ENCODE results near the gene CA9. TPM values are rescaled to one million over a fixed set of nuclear protein-coding genes. Genes with fewer than 3 reads are reported as not detected.

The CA9 gene
- polyA plus RNA-seq, 3 donors from 2014 or later, result not detected

DNA sequence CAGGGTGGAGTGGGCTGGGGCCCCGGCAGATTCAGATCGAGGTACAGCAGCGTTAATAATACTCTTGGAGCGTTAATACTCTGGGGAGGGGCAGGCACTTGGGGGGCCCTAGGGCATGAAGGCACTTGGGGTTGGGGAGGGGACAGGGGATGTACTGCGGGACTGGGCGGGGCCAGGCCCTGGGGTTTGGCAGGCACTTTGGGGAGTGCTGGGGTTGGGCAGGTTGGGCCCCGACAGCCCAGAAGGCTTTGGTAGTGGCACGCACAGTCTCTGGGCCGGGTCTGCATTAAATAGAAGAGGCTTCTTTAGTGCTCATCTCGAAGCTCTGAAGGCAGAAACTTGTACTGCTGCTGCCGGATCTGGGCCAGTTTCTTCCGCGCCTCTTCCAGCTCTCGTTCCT lies 23.8 kb downstream of the CA9 start:
- Mint-ChIP-seq H3K36me3 (peaks cover 5 to 13% (median 12%) of the 10 kb centered on the region in 3 donors), H3K27ac (peak overlapping the region in 3 of 6 donors; percentile 4 to 50 (median 45)), H3K4me1 (peaks cover 9 to 10% of the 10 kb centered on the region in 2 donors), H3K27me3 (ENCODE audit: low read depth in 3 of 3) (no peaks in the 10 kb centered on the region), H3K9me3 (no peaks in the 10 kb centered on the region), H3K4me3 (no peak overlapping the region)
- no peak for DNase-seq

- H3K4me1 Mint-ChIP-seq, result peaks cover 9 to 10% of the 10 kb centered on the region in 2 donors
- H3K4me3 Mint-ChIP-seq, result no peak overlapping the region
- DNase-seq, result no peak
- peak overlapping the region in 3 of 6 donors; percentile 4 to 22 (median 7) for H3K27ac Mint-ChIP-seq
- H3K36me3 Mint-ChIP-seq, result peaks cover 12 to 20% (median 17%) of the 10 kb centered on the region in 3 donors
- H3K9me3 Mint-ChIP-seq, result no peaks in the 10 kb centered on the region
- H3K27me3 Mint-ChIP-seq (ENCODE audit: low read depth in 3 of 3), result no peaks in the 10 kb centered on the region
Observed at GRCh38 chr9:35698231-35698630, 24.5 kb downstream of the CA9 start.

GRCh38 chr9:35700031-35700430 lies 26.3 kb downstream of the CA9 start:
- no peak overlapping the region for H3K27ac Mint-ChIP-seq
- H3K27me3 Mint-ChIP-seq (ENCODE audit: low read depth in 3 of 3), result no peaks in the 10 kb centered on the region
- H3K4me1 Mint-ChIP-seq, result peaks cover 9 to 10% of the 10 kb centered on the region in 2 donors
- H3K4me3 Mint-ChIP-seq, result no peak overlapping the region
- DNase-seq, result no peak
- peaks cover 13 to 35% (median 30%) of the 10 kb centered on the region in 3 donors for H3K36me3 Mint-ChIP-seq
- H3K9me3 Mint-ChIP-seq, result no peaks in the 10 kb centered on the region

- Mint-ChIP-seq H3K36me3 (peaks cover 13 to 39% (median 30%) of the 10 kb centered on the region in 3 donors), H3K4me3 (no peak overlapping the region), H3K9me3 (no peaks in the 10 kb centered on the region), H3K27ac (no peak overlapping the region), H3K27me3 (ENCODE audit: low read depth in 3 of 3) (no peaks in the 10 kb centered on the region), H3K4me1 (peaks cover 9 to 10% of the 10 kb centered on the region in 2 donors)
- no peak for DNase-seq
Observed at GRCh38 chr9:35700942-35701341, 27.2 kb downstream of the CA9 start.

GRCh38 chr9:35702696-35703095 lies 29.0 kb downstream of the CA9 start:
- Mint-ChIP-seq H3K4me1 (peaks cover 0 to 2% of the 10 kb centered on the region in 2 donors), H3K36me3 (peaks cover 14 to 46% (median 33%) of the 10 kb centered on the region in 3 donors), H3K9me3 (no peaks in the 10 kb centered on the region), H3K27ac (peak overlapping the region in 1 of 6 donors; percentile 53), H3K27me3 (ENCODE audit: low read depth in 3 of 3) (no peaks in the 10 kb centered on the region), H3K4me3 (no peak overlapping the region)
- DNase-seq, result no peak

DNA sequence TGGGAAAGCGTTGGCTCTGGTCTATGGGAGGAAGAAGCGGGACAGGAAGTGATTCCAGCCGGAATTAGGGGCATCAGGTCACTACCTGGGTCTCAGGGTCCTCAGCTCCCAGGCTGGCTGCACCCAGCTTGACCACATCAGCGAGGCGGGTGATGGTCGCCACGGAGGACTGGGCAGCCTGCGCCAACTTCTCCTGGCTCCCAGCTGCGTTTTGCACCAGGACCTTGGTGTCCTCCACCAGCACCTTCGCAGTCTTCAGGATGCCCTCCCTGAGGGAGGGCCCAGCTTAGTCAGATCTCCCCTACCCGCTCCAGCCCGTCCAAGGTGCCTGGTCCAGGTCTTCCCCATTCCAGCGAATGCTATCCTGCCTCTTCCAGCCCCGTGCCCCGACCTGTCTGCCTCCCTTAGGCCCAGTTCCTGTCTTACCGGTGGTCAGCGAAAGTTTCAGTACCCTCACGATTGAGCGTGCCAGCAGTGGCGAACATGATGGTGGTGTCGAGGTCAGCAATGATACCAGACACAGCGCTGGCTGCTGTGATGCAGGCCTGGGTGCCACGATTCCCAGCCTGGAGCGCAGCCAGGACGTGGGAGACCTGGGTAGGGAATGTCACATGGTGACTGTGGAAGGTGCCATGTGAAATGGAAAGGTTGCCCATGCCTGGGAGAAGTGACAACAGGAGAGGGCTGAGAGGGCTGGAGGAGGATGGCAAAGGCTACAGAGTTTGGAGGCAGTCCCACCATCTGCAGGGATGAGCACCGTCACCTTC lies 30.4 kb downstream of the CA9 start:
- no peak overlapping the region for H3K4me3 Mint-ChIP-seq
- no peaks in the 10 kb centered on the region for H3K27me3 Mint-ChIP-seq (ENCODE audit: low read depth in 3 of 3)
- H3K9me3 Mint-ChIP-seq, result no peaks in the 10 kb centered on the region
- H3K4me1 Mint-ChIP-seq, result no peaks in the 10 kb centered on the region
- no peak for DNase-seq
- peak overlapping the region in 2 of 6 donors; percentile 28 to 41 for H3K27ac Mint-ChIP-seq
- H3K36me3 Mint-ChIP-seq, result peaks cover 16 to 56% (median 40%) of the 10 kb centered on the region in 3 donors

DNA sequence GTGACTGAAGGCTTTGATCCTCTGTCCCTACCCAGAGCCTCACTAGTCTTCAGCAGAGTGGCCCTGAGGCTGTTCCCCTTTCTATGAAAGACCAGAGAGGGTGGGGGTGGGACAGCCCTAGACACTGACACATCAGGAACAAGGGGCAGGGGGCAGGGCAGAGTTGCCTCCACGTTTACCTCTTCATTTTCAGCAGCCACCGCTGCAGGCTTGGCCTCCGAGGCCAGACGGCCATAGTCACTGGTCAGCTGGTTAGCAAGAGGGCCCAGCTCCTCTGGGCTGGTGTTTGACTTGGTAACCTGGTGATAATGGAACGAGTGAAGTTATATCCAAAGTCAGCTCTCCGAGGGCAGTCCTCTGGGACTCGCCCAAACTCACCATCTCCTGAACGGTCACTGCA lies 31.6 kb downstream of the CA9 start:
- DNase-seq, result no peak
- peaks cover 16 to 62% (median 42%) of the 10 kb centered on the region in 3 donors for H3K36me3 Mint-ChIP-seq
- no peaks in the 10 kb centered on the region for H3K4me1 Mint-ChIP-seq
- H3K4me3 Mint-ChIP-seq, result no peak overlapping the region
- no peaks in the 10 kb centered on the region for H3K27me3 Mint-ChIP-seq (ENCODE audit: low read depth in 3 of 3)
- H3K9me3 Mint-ChIP-seq, result no peaks in the 10 kb centered on the region
- H3K27ac Mint-ChIP-seq, result peak overlapping the region in 1 of 6 donors; percentile 58

GRCh38 chr9:35705836-35706430 lies 32.2 kb downstream of the CA9 start:
- Mint-ChIP-seq H3K4me1 (no peaks in the 10 kb centered on the region), H3K9me3 (no peaks in the 10 kb centered on the region), H3K27me3 (ENCODE audit: low read depth in 3 of 3) (peaks cover 0 to 2% (median 0%) of the 10 kb centered on the region in 3 donors), H3K36me3 (peaks cover 16 to 68% (median 47%) of the 10 kb centered on the region in 3 donors), H3K4me3 (no peak overlapping the region), H3K27ac (peak overlapping the region in 1 of 6 donors; percentile 58)
- DNase-seq, result no peak

- no peak overlapping the region for H3K4me3 Mint-ChIP-seq
- DNase-seq, result no peak
- peaks cover 0 to 2% (median 0%) of the 10 kb centered on the region in 3 donors for H3K27me3 Mint-ChIP-seq (ENCODE audit: low read depth in 3 of 3)
- H3K4me1 Mint-ChIP-seq, result no peaks in the 10 kb centered on the region
- H3K36me3 Mint-ChIP-seq, result peaks cover 16 to 77% (median 52%) of the 10 kb centered on the region in 3 donors
- H3K9me3 Mint-ChIP-seq, result no peaks in the 10 kb centered on the region
- H3K27ac Mint-ChIP-seq, result peak overlapping the region in 2 of 6 donors; percentile 55 to 68
Observed at GRCh38 chr9:35706951-35707350, 33.2 kb downstream of the CA9 start.

DNA sequence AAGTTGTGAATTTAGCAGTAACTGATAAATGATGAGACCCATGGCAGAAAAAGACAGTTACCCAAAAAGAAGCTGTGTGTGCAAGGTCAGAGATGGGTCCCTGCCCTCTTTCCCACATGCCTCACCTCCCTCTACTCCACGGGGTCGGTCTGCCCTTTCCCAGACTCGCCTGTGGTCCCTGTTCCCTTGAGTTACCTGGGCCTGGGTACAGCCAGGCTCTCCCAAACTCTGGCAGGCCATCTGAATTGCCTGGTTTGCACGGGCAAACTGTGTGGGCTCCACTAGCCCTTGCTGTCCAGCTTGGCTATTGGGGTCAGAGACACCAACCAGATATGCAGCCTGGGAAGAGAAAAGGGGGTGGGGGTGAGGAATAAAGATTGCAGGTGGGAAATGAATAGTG lies 34.4 kb downstream of the CA9 start:
- H3K4me1 Mint-ChIP-seq, result no peaks in the 10 kb centered on the region
- peak overlapping the region in 2 of 6 donors; percentile 9 to 60 for H3K27ac Mint-ChIP-seq
- no peak overlapping the region for H3K4me3 Mint-ChIP-seq
- H3K27me3 Mint-ChIP-seq (ENCODE audit: low read depth in 3 of 3), result peaks cover 0 to 2% (median 0%) of the 10 kb centered on the region in 3 donors
- peaks cover 10 to 76% (median 48%) of the 10 kb centered on the region in 3 donors for H3K36me3 Mint-ChIP-seq
- no peak for DNase-seq
- H3K9me3 Mint-ChIP-seq, result no peaks in the 10 kb centered on the region

GRCh38 chr9:35710818-35711500 lies 37.2 kb downstream of the CA9 start:
- Mint-ChIP-seq H3K9me3 (no peaks in the 10 kb centered on the region), H3K4me1 (no peaks in the 10 kb centered on the region), H3K27ac (peak overlapping the region in 3 of 6 donors; percentile 2 to 39 (median 30)), H3K4me3 (no peak overlapping the region), H3K27me3 (ENCODE audit: low read depth in 3 of 3) (peaks cover 0 to 2% (median 2%) of the 10 kb centered on the region in 3 donors), H3K36me3 (peaks cover 21 to 80% (median 44%) of the 10 kb centered on the region in 3 donors)
- DNase-seq, result no peak

DNA sequence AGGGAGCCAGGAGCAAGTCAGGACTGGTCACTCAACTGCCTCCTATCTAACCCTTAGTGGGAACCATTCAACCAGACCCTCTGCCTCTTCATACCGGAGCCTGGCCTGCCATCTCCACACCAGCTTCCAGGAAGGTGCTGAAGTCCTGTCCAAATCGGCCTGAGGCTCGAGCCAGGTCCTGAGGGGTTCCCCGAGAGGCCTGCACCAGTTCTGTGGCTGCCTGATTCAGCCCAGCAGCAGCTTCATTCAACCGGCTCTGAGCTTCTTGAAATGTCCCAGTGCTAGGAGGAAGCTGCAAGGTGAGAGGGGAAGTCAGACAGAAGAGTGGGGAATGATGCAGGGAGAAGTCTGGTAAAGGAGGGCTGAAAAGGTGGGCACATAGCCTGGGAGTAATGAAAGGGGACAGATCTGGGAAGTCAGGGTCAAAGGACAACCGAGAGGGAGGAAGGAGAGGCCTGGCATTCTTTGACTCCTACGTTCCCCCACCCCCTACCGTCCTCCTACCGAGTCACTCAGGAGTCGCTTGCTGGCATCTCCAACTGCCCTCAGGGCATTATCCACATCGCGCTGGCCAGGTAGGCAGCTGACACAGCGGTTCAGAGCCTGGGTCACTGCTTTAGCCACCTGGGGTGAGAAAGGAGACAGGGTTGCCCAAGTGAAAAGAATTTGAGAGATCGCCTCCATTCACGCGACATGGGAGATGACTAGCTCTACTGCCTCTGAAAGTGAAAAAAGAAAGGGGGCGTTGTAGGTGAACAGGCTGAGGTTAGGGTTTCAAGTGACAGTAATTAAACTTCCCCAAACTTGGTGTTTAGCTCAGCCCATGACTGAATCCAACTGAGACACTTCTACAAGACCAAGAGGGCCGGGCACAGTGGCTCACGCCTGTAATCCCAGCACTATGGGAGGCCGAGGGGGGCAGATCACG lies 38.0 kb downstream of the CA9 start:
- DNase-seq, result no peak
- Mint-ChIP-seq H3K27ac (peak overlapping the region in 2 of 6 donors; percentile 39 to 83), H3K9me3 (no peaks in the 10 kb centered on the region), H3K27me3 (ENCODE audit: low read depth in 3 of 3) (peaks cover 0 to 2% (median 2%) of the 10 kb centered on the region in 3 donors), H3K4me3 (no peak overlapping the region), H3K4me1 (no peaks in the 10 kb centered on the region), H3K36me3 (peaks cover 27 to 81% (median 49%) of the 10 kb centered on the region in 3 donors)

Data from immature natural killer cell (primary cell).